Measurements from ENCODE around the gene TFEB. TPM values are rescaled to one million over a fixed set of nuclear protein-coding genes. Genes with fewer than 3 reads are reported as not detected.

TFEB gene
- total and polyA plus RNA-seq, 8 donors, result 7.6 to 37.0 (median 9.8) TPM

DNA sequence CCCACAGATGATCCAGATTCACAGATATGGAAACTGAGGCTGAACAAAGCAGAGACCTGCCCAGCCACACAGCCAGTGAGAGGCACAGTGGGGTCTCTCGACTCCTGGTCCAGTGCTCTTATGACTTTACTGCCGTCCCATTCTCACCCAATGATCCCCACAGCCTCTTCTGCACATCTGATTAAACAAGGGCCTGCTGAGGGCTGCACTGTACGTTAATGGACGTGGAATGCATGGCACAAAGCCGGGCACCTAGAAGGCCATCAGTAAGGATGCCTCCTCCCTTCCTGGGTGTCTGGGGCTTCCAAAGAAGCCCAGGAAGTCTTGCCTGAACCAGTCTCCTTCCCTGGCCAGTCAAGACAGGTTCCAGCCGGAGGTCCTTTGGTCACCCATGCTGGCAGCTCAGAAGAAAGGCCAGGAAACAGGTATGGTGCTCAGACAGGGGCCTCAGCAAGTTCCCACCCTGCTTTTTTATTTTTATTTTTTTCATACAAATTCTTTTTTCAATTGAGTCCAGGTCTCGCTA, 3.8 kb downstream of the TFEB start:
- TF ChIP-seq CTCF (IDR thresholded peaks at IDR 0.05), result no peak
- no peak for ATAC-seq
- Histone ChIP-seq H3K4me1 (peaks cover 12 to 78% of the 10 kb centered on the region in 2 donors), H3K4me3 (no peak overlapping the region), H3K27ac (no peak overlapping the region), H3K27me3 (no peaks in the 10 kb centered on the region), H3K36me3 (peaks cover 0 to 5% of the 10 kb centered on the region in 2 donors), H3K9me3 (no peaks in the 10 kb centered on the region)
- intact Hi-C loops (cut with DNase I), result no loop called here
- no peak for DNase-seq

DNA sequence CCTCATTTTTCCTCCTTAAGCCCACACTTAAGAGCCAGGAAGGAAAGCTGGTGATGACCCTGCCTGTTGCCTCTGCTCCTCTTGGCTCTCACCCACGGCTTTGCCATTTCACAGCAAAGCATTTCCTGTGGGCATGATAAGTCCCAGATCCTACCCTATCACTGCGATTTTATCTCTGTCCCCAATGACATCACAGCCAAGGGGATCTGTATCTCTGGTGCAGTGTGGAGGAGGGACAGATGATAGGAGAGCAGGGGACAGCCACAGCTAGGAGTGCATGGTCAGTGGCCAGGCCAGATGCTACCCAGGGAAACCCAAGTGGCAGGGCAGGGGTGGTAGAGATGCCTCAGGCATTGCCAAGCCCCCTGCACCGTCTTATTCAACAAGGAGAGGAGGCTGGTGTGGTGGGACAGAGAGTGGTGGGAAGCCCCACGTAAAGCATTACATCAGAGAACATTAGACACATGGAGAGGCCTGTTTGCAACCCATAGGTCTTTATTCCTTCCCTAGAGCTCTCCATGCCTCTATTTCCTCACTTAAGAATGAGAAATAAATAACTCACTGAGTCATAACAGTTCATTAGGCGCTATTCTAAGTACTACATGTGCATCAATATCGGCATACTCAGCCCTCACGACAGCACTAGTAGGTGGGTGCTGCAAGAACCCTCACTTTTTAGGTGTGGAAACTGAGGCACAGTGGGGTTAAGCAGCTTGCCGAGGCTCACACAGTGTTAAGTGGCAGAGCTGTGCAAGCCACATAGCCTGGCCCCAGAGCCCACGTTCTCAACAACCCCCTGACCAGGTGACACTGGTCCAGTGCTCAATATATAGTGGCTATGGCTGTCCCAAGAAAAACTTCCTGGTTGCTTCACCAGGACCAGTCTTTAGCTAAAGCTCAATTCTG, 4.6 kb downstream of the TFEB start:
- TF ChIP-seq CTCF (IDR thresholded peaks at IDR 0.05), result no peak
- Histone ChIP-seq H3K4me3 (no peak overlapping the region), H3K4me1 (peaks cover 10 to 81% of the 10 kb centered on the region in 2 donors), H3K36me3 (peaks cover 0 to 5% of the 10 kb centered on the region in 2 donors), H3K9me3 (no peaks in the 10 kb centered on the region), H3K27ac (no peak overlapping the region), H3K27me3 (no peaks in the 10 kb centered on the region)
- no peak for ATAC-seq
- intact Hi-C loops (cut with DNase I), result no loop called here
- DNase-seq, result no peak

DNA sequence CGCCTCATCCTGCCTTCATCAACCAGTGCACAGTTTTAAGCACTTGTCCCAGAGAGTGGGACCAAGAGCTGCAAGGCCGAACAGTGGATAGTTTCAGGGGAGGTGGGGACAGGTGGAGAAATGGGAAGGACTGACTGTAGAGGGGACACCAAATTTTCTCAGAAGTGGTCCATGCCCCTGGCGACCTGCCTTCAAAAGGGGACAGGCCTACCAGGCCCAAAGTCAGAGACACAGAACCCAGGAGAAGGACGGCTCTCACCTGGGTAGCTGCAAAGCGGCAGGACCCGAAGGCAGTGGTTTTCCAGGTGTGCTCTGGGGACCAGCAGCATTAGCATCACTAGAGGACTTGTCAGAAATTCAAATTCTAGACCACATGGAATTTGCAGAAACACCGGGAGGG, 5.8 kb downstream of the TFEB start:
- DNase-seq, result peak in 1 of 4 donors; percentile 1
- no peak overlapping the region for H3K27ac ChIP-seq
- intact Hi-C loops (cut with DNase I), result no loop called here
- no peak for ATAC-seq
- no peaks in the 10 kb centered on the region for H3K9me3 ChIP-seq
- no peak for TF ChIP-seq CTCF (IDR thresholded peaks at IDR 0.05)
- peaks cover 14 to 90% of the 10 kb centered on the region in 2 donors for H3K4me1 ChIP-seq
- H3K36me3 ChIP-seq, result peaks cover 0 to 5% of the 10 kb centered on the region in 2 donors
- H3K27me3 ChIP-seq, result no peaks in the 10 kb centered on the region
- no peak overlapping the region for H3K4me3 ChIP-seq

GRCh38 chr6:41728954-41729353, 6.5 kb downstream of the TFEB start:
- Histone ChIP-seq H3K4me3 (no peak overlapping the region), H3K9me3 (no peaks in the 10 kb centered on the region), H3K27me3 (no peaks in the 10 kb centered on the region), H3K36me3 (peaks cover 0 to 5% of the 10 kb centered on the region in 2 donors), H3K4me1 (peaks cover 20 to 97% of the 10 kb centered on the region in 2 donors), H3K27ac (no peak overlapping the region)
- DNase-seq (peak in 1 of 4 donors; percentile 41), ATAC-seq (no peak)
- intact Hi-C loops (cut with DNase I), result no loop called here
- TF ChIP-seq CTCF (IDR thresholded peaks at IDR 0.05), result no peak

Measured in left lung (tissue), 10 donors.